GM19467 (cell line): ENCODE measurements around the gene NHERF2.
"Not testable (repeated sequence)": the region's sequence is repeated elsewhere in the genome, so short reads cannot be mapped to it uniquely, and the experiment has no call there.

ENCODE experiments used
- ATAC-seq: cut with Tn5 transposase; IDR thresholded peaks from one replicate; pipeline ENCODE4 v1.9.1; 2021; ENCODE audit warnings: mild to moderate bottlenecking, moderate library complexity; ENCODE audit not compliant: unreplicated experiment

NHERF2 gene

DNA sequence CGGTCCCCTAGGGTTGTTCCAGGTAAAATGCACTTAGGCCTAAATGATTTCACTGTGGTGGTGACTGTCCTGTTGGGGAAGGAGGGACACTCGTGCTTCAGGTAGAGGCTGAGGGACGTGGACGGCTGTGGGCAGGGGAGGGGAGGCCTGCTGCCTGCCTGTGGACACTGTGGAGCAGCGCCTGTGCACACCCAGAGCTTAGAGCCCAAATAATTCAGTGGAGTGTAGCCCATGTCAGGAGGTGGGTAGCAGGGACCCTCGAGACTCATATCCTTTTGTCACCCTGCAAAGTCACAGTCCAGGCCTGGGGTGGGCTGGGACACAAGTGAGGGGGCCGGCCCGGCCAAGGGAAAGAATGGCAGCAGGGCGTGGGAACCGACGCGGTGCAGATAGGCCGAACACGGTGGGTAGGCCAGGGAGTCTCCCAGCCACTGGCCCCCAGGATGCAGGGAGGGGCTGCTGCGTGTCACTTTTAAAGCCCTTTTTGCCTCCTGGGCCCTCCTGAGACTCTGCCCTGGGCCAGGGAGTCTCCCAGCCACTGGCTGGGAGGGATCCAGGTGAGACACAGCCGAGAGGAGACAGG is 733 bp upstream of the NHERF2 start:
- ATAC-seq, result no peak

DNA sequence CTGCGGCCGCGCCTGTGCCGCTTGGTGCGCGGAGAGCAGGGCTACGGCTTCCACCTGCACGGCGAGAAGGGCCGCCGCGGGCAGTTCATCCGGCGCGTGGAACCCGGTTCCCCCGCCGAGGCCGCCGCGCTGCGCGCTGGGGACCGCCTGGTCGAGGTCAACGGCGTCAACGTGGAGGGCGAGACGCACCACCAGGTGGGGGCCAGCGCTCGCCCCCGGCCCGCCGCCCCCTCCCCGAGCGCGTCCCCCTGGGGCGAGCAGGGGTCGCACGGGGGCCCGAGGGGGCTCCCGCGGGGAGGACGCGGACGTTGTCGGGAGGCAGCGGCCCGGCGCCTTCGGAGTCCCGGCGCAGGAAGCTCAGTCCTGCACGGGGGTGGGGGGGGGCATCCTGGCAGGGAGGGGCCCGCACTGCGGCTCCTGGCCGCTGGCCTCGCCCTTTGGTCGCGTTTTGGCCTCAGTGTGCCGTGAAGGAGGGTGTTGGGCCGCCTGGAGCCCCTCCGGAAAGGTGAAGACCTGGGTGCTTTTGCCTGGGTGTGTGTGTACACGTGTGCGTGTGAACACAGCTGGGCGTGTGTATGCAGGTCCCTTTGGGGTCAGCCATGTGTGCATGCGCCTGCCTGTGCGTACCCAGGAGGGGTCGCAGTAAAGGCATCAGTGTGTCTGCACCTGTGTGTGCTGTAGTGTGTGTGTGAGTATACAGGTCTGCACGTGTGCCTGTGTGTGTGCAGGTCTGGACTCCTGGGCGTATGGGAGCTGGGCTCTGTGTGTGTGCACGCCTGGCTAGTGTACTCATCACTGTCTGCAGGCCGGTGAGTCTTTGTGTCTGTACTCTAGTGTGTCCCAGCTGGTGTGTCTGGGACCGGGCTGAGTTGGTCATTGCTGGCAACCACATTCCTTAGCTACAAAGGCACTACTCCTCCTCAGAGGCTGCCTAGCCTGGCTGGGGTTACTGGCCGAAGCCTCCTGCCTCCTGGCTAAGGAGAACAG is 615 bp downstream of the NHERF2 start:
- no peak for ATAC-seq

DNA sequence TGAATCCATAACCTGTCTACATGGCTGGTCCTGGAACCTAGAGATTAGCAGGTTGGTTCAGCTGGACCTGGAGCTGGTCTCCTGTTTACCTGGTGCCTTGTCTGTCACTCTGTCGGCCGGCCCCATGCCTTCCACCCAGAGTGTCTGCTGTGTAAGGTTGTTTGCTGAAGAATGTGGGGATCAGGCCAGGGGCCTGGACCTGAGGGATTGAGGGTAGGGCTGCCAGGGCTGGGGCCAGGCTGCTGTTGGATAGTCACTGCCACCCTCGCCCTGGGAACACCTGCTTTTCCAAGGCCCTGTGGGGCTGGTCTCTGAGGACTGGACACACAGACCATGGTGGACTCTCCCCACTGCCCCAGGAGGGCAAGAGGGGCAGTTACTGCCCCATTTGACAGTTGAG is 1.4 kb downstream of the NHERF2 start:
- no peak for ATAC-seq

DNA sequence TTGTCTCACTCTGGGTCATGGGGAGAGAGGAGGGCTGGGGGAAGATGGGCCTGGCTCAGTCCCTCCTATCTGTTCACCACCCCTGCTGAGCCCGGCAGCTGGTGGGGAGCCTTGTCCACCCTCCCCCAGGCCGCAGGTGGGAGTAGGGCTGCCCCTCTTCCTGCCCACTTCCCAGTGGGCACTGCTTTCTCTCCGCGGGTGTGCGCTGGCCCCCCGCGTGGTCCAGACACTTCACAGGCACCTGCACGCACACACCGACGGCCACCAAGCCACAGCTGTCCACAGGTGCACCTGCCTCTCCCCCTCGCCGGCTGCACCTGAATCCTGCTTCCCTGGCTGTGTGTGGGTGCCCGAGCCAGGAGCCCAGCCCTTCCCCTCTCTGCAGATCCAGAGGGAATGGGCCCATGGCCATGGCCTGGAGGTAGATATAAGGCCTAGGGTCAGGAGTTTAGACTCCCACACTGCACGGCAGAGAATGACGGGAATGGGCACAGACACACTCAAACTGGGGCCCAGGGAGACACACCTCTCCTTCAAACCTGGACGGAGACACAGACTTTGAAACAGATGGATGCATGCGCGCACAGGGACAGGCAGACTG is 2.0 kb downstream of the NHERF2 start:
- ATAC-seq, result no peak

DNA sequence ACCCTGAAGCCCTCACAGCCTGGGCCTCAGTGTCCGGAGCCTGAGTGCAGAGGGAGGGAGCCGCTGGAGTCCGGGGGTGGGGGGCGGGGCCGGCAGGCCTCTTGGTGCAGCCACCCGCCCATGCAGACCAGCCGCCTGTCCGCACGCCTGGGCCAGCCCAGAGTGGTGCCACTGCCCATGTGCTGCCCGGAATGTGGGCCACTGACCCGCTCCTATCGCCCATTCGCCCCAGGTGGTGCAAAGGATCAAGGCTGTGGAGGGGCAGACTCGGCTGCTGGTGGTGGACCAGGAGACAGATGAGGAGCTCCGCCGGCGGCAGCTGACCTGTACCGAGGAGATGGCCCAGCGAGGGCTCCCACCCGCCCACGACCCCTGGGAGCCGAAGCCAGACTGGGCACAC is 2.6 kb downstream of the NHERF2 start:
- no peak for ATAC-seq

DNA sequence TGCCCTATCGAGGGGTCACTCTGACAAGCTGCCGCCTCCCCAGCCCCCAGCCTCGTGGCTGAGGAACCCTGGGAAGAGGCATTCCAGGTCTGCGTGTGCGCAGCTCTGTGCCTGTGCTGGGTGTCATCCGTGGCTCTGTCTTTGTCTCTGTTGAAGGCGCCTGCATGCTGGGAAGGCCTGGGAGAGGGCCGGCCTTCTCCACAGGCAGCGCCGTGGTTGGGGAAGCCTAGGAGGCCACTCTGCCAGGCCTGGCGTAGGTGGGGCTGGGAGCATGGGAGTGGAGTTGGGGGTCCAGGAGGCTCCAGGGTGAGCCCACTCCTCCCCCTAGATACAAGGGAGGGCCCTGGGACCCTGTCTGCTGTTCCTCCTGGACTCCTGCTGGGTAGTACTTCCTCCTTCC is 3.3 kb downstream of the NHERF2 start:
- ATAC-seq, result no peak

DNA sequence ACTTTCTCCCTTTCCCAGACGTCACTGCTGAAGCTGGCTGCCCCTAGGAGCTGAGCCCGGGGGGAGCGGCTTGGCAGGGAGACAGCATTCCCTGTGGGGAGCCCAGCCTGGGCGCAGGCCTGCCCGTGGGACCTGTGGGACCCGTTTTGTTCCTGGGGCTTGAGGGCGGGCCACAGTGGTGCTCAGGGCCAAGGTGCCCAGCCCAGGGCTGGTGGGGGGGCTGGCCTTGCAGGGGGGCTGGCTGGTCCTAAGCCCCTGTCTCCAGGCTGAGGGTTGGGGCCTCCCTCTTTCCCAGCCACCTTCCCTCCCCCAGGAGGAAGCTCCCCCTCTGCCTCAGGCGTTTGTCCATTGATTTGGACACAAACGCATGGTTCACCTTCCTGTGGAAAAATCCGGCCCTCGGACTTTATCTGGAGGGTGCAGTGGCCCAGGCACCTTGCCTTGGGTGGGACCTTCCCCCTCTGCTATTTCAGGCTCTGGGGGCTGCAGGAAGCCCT is 4.4 kb downstream of the NHERF2 start:
- ATAC-seq, result no peak

DNA sequence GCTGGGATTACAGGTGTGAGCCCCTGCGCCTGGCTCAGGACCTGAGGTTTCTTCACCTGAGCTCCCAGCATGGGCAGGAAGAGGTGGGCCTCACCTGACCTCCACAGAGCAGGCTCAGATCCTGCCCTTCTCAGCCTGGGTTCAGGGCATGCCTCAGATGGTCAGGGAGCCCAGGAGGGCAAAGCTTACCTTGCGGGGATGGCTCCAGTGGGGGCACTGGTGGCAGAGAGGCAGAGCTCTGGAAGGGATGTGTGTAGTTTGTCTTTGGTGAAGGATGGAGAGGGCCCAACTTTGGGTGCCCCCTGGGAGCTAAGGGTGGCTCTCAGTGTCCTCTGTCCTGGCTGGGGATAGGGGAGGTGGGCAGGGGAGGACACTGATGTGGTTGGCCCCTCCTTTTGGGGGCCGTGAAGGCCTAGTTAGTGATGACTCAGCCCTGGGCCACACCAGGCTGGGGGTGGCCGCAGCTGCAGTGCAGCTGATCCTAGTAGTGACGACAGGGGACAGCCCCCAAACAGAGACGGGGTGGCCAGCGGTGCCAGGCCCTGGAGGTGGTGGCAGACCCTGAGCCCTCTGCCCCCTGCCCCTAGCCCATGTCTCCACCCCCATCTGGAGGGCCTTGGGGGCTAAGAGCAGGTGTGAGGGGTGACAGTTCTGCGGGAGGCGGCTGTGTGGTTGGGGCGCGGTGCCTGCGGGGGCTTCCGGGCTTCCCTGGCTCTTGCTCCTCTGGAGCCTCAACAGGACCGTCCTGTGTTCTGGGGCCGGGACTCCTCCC is 5.8 kb downstream of the NHERF2 start:
- no peak for ATAC-seq

DNA sequence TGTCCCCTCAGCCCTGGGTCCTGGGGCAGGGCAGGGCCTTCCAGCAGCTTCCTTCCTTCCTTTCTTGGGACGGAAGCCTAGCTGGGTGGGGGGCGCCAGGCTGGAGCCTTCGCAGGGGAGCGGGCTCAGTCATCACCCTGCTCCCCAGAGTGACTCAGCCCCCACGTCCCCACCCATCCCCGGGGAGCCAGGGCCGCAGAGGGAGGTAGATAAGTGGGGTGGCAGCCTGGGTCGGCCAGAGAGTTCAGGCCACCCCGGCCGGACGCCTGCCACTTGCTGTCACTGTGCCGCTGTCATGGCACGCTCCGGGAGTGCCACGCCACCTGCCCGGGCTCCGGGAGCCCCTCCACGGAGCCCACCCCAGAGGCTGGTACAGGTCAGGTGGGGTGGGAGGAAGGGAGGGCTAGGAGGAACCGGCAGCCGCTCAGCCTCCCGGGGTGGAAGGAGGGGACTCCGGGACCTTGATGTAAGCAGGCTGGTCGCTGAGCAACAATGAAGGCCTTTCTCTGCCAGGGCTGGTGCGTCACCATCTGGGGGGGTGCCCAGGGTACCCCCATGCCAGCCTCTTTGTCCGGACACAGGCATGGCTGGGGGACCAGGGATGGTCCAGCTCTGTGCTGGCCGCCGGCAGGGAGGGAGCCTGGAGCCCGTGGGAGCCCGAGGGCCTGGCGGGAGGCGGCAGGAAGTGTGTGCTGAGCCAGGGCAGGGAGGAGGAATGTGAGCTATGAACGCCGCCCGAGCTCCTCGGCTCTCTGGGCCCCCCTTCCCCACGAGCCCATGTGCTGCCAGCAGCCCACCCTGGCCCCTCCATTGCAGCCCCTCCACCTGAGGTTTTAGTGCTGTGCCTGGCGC is 6.6 kb downstream of the NHERF2 start:
- ATAC-seq, result no peak

DNA sequence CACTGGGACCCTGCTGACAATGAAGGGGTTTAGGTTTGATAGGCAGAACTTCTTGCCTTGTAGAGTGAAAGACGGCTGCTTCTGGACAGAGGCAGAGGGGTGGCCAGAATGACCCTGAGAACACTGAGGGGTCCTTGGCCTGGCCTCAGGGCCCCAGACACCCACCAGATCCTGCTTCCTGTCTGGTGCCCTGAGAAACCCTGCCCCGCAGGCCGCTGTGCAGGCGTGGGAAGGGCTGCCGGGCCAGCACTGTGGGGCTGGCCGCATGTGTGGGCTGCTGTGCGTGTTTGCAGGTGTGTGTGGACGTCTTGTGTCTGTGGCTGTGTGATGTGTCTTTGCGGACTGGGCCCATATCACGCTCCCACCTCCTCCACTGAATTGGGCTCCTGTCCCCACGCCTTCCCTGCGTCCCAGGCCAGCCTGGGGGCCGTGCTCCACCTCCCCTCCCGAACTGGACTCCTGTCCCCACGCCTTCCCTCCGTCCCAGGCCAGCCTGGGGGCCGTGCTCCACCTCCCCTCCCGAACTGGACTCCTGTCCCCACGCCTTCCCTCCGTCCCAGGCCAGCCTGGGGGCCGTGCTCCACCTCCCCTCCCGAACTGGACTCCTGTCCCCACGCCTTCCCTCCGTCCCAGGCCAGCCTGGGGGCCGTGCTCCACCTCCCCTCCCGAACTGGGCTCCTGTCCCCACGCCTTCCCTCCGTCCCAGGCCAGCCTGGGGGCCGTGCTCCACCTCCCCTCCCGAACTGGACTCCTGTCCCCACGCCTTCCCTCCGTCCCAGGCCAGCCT is 7.4 kb downstream of the NHERF2 start:
- ATAC-seq, result not testable (repeated sequence)

DNA sequence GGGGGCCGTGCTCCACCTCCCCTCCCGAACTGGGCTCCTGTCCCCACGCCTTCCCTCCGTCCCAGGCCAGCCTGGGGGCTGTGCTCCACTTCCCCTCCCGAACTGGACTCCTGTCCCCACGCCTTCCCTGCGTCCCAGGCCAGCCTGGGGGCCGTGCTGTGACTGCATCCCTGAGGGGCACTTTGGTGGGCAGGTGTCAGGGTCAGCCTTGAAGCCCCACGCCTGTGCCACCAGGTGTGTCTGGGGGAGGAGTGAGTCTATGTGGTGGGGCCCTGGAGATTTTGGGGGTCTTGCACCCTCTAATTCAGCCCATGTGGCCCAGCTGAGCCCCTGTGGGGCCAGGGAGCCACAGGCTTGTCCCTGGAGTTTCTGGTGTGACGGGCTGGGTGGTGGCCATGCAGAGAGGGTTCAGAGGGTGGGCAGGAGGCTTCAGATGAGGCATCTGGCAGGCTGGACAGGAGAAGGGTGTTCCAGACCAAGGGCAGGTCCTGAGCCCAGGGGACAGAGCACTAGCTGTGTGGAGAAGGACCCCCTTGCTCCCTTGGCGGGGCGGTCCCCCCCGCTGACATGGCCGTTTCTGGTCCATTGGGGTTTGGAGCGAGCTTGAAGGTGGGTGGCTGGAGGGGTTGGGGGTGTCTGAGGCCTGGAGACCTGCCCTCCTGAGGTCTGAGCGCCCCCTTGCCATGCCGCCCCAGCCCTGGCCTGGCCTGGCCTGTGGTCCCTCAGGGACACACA is 8.2 kb downstream of the NHERF2 start:
- ATAC-seq, result no peak

DNA sequence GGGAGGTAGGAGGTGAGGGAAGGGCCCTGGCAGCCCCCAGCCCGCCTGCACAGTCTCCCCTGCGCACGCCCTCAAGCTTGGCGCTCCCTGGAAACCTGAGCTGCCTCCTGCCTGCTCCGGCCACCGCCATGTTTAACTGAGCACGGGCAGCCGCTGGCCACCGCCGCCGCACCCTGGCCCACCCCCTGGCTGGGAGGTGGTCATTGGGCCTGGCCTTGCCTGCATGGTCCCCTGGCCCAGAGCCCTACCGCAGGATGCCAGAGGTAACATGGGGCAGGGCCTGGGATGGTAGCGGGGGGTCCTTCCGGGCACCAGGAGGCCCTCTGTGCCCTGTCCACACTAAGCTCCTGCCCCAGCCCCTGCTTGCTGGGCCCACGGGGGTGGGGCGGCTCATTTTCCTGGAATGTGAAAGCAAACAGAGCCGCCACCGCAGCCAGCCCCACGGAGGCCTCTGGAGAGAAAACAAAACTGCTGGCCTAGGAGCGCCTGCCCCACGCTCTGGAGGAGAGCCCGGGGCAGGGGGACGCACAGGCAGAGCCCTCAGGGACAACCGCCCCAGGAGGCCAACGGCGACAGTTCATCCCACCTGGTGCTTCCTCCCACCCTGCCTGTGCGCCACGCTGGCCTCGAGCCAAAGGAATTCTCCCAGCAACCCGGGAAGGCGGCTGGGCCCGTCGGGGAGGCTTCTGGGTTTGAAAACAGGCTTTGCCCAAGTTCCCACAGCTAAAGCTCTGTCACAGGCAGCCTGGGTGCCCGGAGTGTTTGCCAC is 8.9 kb downstream of the NHERF2 start:
- ATAC-seq, result no peak

DNA sequence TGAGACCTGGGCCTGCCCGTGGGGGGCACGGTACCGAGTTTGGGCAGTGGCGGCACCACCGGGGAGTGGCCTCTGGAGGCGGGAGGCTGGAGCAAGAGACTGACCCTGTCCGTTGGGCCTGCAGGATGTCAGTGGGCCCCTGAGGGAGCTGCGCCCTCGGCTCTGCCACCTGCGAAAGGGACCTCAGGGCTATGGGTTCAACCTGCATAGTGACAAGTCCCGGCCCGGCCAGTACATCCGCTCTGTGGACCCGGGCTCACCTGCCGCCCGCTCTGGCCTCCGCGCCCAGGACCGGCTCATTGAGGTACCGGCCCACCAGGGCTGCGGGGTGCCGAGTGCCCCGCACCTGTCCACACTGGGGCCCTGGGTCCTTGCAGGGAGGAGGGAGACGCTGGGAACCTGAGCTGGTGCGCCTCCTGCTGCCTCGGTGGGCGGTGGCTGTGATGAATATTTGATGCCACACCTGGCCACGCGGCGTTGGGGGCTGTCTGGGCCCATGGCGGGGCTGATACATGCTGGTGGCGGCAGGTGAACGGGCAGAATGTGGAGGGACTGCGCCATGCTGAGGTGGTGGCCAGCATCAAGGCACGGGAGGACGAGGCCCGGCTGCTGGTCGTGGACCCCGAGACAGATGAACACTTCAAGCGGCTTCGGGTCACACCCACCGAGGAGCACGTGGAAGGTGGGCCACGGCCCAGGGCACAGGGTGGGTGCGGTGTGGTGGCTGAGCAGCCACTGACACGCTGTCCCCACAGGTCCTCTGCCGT is 9.7 kb downstream of the NHERF2 start:
- ATAC-seq, result no peak

DNA sequence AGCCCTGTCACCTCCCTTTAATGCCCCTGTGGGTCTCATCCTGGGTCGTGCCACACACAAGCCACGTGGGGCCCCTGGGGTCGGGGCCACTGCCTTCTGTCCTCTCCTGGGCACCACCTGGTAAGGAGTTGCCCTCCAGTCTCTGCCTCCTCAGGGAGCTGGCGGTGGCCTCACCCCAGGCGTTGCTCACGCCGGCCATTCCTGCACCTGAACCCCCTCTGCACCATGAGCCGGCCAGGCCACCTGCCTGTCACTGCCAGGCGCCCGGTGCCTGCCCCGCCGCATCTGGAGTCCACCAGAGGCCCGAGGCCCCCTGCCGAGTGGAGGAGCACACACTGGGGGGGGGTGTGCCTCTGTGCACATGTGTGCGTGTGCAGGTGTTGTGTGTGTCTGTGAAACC is 10.4 kb downstream of the NHERF2 start:
- no peak for ATAC-seq

DNA sequence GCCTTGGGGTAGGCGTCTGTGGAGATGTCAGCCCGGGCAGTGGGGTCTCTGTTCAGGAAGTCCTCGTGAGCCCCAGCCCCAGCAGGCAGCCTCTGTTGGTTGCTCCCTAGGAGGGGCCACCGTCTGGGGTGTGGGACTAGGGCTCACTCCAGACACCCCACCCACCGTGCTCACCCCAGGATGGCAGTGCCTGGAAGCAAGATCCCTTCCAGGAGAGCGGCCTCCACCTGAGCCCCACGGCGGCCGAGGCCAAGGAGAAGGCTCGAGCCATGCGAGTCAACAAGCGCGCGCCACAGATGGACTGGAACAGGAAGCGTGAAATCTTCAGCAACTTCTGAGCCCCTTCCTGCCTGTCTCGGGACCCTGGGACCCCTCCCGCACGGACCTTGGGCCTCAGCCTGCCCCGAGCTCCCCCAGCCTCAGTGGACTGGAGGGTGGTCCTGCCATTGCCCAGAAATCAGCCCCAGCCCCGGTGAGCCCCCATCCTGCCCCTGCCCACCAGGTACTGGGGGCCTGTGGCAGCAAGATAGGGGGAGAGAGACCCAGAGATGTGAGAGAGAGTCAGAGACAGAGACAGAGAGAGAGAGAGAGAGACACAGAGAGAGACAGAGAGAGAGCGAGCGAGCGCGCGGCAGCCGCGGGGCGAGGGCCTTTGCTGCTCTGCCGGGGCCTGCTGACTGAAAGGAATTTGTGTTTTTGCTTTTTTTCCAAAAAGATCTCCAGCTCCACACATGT is 11.1 kb downstream of the NHERF2 start:
- ATAC-seq, result no peak

DNA sequence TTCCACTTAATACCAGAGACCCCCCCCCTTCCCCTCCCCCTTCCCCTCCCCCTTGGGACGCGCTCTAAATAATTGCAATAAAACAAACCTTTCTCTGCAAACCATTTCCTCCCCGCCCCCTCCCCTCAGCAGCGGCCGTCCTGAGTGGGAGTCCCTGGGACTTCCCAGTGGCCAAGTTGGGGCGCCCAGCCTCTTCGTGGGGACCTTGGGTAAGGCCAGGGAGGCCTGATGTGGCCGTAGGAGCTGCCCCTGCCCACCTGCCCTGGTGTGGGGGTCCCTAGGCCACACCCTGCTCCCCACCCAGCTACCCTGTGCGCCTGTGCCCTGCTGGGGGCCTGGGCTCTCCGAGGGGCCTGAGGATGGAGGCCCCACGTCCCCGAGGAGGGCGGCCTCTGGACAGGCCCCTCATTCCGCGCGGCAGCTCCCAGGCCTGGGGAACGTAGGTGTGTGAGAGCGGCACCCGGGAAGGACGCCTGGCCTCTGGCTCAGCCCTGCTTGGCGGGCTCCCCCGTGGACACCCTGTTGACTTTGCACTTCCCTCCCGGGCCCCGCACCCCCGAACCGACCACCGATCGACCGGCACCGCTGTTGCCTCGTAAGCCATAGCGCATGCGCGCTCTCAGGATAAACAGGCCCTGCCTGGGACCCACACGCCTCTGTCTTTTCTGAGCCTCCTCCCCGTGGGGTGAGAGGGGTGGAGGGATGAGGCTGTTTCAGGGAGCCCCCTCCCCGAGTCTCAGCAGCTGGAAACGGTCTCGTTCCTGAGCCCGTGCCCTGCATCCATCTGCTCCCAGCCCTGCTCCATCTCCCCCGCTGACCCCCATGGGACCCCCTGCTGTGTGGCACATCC is 11.9 kb downstream of the NHERF2 start:
- no peak for ATAC-seq
